Lower lobe of right lung (tissue), 2 donors: ENCODE data around the gene ILDR1. TPM values are rescaled to one million over a fixed set of nuclear protein-coding genes. Genes with fewer than 3 reads are reported as not detected.

Experiments used
- ATAC-seq, 2 donors: fragments of 200-7000 bp; cut with Tn5 transposase; one replicate each; pipeline ENCODE4 v1.9.1; 2020 to 2022; ENCODE audit warnings: mild to moderate bottlenecking in 2 of 2, moderate library complexity in 2 of 2
- DNase-seq: peaks from one replicate; pipeline ENCODE4 v3.0.0-alpha.2; 2020
- H3K27ac ChIP-seq: fragments of 200-600 bp; one replicate; pipeline ENCODE4 v1.8.0; 2022
- H3K27me3 ChIP-seq: fragments of 200-600 bp; one replicate; pipeline ENCODE4 v1.8.0; 2022; ENCODE audit warnings: low read depth
- H3K36me3 ChIP-seq: fragments of 200-600 bp; one replicate; pipeline ENCODE4 v1.8.0; 2022; ENCODE audit warnings: mild to moderate bottlenecking
- H3K4me1 ChIP-seq: fragments of 200-600 bp; one replicate; pipeline ENCODE4 v1.8.0; 2022
- H3K4me3 ChIP-seq: fragments of 200-600 bp; one replicate; pipeline ENCODE4 v1.8.0; 2022; ENCODE audit warnings: mild to moderate bottlenecking
- H3K9me3 ChIP-seq: fragments of 200-600 bp; one replicate; pipeline ENCODE4 v1.8.0; 2022
- CTCF ChIP-seq: fragments of 200-600 bp; IDR thresholded peaks from one replicate; pipeline ENCODE4 v1.8.0; 2022; ENCODE audit warnings: antibody characterized with exemption, mild to moderate bottlenecking
- intact Hi-C: fragments of 100-400 bp; cut with DNase I; formaldehyde crosslinking; loops from one replicate; pipeline ENCODE4 v1.11.0; 2022
- long read RNA-seq: library from polyadenylated mRNA; unstranded; transcript quantifications from one replicate; pipeline ENCODE4 v2.0.0, GENCODE V29; 2021
- total RNA-seq: library from RNA; stranded (reverse); fragmentation: NEBNext Ultra II Directional; extraction: Animal tissue kit (Norgen Biotek cat#: 25700); gene quantifications from one replicate; pipeline ENCODE4 v1.2.1, GENCODE V29; 2021
- donor health status: DM: no; HTN: yes; CAD: no; lungs with severe emphysema.

Gene ILDR1
- 8.3 TPM for total RNA-seq
- long read RNA-seq, transcript ILDR1-202 (8 exons, 2,855 nt) = major isoform, 12 of 21 reads
- long read RNA-seq, partial matches to known transcripts = 4 of 21 reads
- long read RNA-seq, other reads (novel, unspliced or antisense) = 3 of 21 reads

GRCh38 chr3:122021811-122022401 lies at the start of gene ILDR1:
Gene ILDR1 (minus strand): TSS chr3:122022247. CDS start chr3:122022077, 170 bp downstream.
- peak within 1 kb of the TSS; percentile 72 for H3K27ac ChIP-seq
- DNase-seq (peak; percentile 65), ATAC-seq (peak; percentile 96 to 99)
- no peaks in the 10 kb centered on the region for H3K9me3 ChIP-seq
- H3K36me3 ChIP-seq = no peaks in the 10 kb centered on the region
- H3K4me1 ChIP-seq = no peaks in the 10 kb centered on the region
- no peak for TF ChIP-seq CTCF
- intact Hi-C loops = no loop called here
- peak within 1 kb of the TSS; percentile 59 for H3K4me3 ChIP-seq
- H3K27me3 ChIP-seq = peaks cover 4% of the 10 kb centered on the region

- Histone ChIP-seq H3K27ac (peak overlapping the region; percentile 27), H3K9me3 (no peaks in the 10 kb centered on the region), H3K4me3 (no peak overlapping the region), H3K36me3 (no peaks in the 10 kb centered on the region), H3K4me1 (peaks cover 11% of the 10 kb centered on the region), H3K27me3 (no peaks in the 10 kb centered on the region)
- no peak for TF ChIP-seq CTCF
- ATAC-seq (no peak), DNase-seq (no peak)
- intact Hi-C loops = no loop called here
Observed at GRCh38 chr3:122067588-122068240, 45.7 kb upstream of the ILDR1 start.

- ATAC-seq (no peak), DNase-seq (no peak)
- Histone ChIP-seq H3K27ac (no peak overlapping the region), H3K4me3 (no peak overlapping the region), H3K4me1 (peaks cover 11% of the 10 kb centered on the region), H3K36me3 (no peaks in the 10 kb centered on the region), H3K9me3 (no peaks in the 10 kb centered on the region), H3K27me3 (no peaks in the 10 kb centered on the region)
- intact Hi-C loops = no loop called here
- TF ChIP-seq CTCF = no peak
Observed at GRCh38 chr3:122067214-122067550, 45.1 kb upstream of the ILDR1 start.

GRCh38 chr3:122066331-122067213 lies 44.5 kb upstream of the ILDR1 start:
- ATAC-seq (no peak), DNase-seq (no peak)
- intact Hi-C loops = no loop called here
- no peaks in the 10 kb centered on the region for H3K27me3 ChIP-seq
- H3K36me3 ChIP-seq = no peaks in the 10 kb centered on the region
- no peak overlapping the region for H3K27ac ChIP-seq
- TF ChIP-seq CTCF = no peak
- H3K9me3 ChIP-seq = no peaks in the 10 kb centered on the region
- no peak overlapping the region for H3K4me3 ChIP-seq
- H3K4me1 ChIP-seq = peaks cover 11% of the 10 kb centered on the region

- Histone ChIP-seq H3K9me3 (no peaks in the 10 kb centered on the region), H3K27me3 (no peaks in the 10 kb centered on the region), H3K36me3 (no peaks in the 10 kb centered on the region), H3K27ac (no peak overlapping the region), H3K4me3 (no peak overlapping the region), H3K4me1 (peaks cover 11% of the 10 kb centered on the region)
- intact Hi-C loops = no loop called here
- no peak for DNase-seq
- TF ChIP-seq CTCF = no peak
- peak in 1 of 2 donors; percentile 71 for ATAC-seq
Observed at GRCh38 chr3:122064326-122064725, 42.3 kb upstream of the ILDR1 start.
